PC-9 (cell line): ENCODE results near the gene GMDS.

Experiments
- CTCF ChIP-seq: fragments of 200-600 bp; sonication (generic); conservative IDR thresholded peaks from 2 replicates; pipeline ENCODE4 v1.6.1; 2017; ENCODE audit warnings: mixed run types, antibody characterized with exemption, mild to moderate bottlenecking, moderate library complexity
- EZH2 ChIP-seq: fragments of 200-600 bp; sonication (generic); IDR thresholded peaks from 2 replicates; pipeline ENCODE4 v1.8.0; 2017; ENCODE audit warnings: antibody characterized with exemption, low read depth

DNA sequence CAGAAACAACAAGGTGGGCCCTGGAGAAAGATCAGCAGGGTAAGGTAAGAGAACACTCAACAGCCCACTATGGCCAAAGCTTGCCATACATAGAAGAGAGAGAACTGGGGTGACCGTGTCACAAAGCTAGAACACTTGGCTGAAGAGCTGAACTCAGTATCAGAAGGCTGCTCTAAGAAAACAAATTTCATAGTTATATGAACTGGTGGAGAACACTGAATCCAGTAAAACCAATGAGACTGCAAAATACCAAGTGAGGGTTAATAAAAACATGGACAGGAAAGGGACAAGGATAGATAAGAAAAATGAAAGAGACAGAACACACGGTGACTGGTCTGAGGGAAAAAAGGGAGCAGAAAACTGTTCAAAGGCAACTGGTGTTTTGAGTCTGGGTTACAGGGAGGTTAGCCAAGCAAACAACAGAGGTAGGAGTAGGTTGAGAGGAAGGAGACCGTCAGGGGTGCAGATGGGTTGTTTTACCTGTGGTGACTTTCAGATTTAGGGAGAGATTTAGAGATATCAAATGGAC is 56.5 kb downstream of the GMDS start:
- no peak for TF ChIP-seq CTCF
- TF ChIP-seq EZH2, result no peak
